HEK293T (cell line): ENCODE results near the gene MKKS.
A peak's percentile ranks its signal among the peaks of the same experiment; 100 is the strongest.

ENCODE experiments used
- CTCF ChIA-PET: fragments of 350-600 bp; formaldehyde crosslinking; extraction: SDS; loops from one replicate; lab custom pipeline; 2021; ENCODE audit warnings: antibody characterized with exemption, inconsistent platforms; lab: Yijun Ruan, JAX
- POLR2A ChIA-PET: fragments of 350-600 bp; formaldehyde crosslinking; extraction: SDS; loops from one replicate; lab custom pipeline; 2020; ENCODE audit warnings: antibody characterized with exemption, inconsistent platforms; lab: Yijun Ruan, JAX
- DNase-seq: peaks from one replicate; pipeline ENCODE4 v3.0.0; 2012; ENCODE audit warnings: mixed read lengths; ENCODE audit errors: extremely low spot score
- ARNT ChIP-seq: fragments of 450-650 bp; IDR thresholded peaks from 2 replicates; pipeline ENCODE4 v1.6.1; 2017; ENCODE audit warnings: mild to moderate bottlenecking
- BHLHE40 ChIP-seq: fragments of 450-650 bp; IDR thresholded peaks from 2 replicates; pipeline ENCODE4 v1.6.1; 2016; ENCODE audit warnings: mild to moderate bottlenecking, moderate library complexity, borderline replicate concordance
- CTBP1 ChIP-seq: fragments of 450-650 bp; IDR thresholded peaks from 2 replicates; pipeline ENCODE4 v1.6.1; 2016; ENCODE audit warnings: borderline replicate concordance
- ELF4 ChIP-seq: fragments of 450-650 bp; IDR thresholded peaks from 2 replicates; pipeline ENCODE4 v1.6.1; 2017; ENCODE audit warnings: antibody characterized with exemption
- FOXA1 ChIP-seq: fragments of 450-650 bp; IDR thresholded peaks from 2 replicates; pipeline ENCODE4 v1.6.1; 2016; ENCODE audit warnings: mild to moderate bottlenecking
- FOXK2 ChIP-seq: fragments of 450-650 bp; IDR thresholded peaks from 2 replicates; pipeline ENCODE4 v1.6.1; 2016; ENCODE audit warnings: mild to moderate bottlenecking
- FOXM1 ChIP-seq: fragments of 450-650 bp; IDR thresholded peaks from 2 replicates; pipeline ENCODE4 v1.6.1; 2017; ENCODE audit warnings: mild to moderate bottlenecking, borderline replicate concordance
- HDGF ChIP-seq: fragments of 450-650 bp; IDR thresholded peaks from 2 replicates; pipeline ENCODE4 v1.6.1; 2017; ENCODE audit warnings: antibody characterized with exemption, borderline replicate concordance
- L3MBTL2 ChIP-seq: fragments of 450-650 bp; conservative IDR thresholded peaks from 2 replicates; pipeline ENCODE4 v1.6.1; 2016; ENCODE audit warnings: mild to moderate bottlenecking
- LEF1 ChIP-seq: fragments of 450-650 bp; IDR thresholded peaks from 2 replicates; pipeline ENCODE4 v1.6.1; 2017; ENCODE audit warnings: mild to moderate bottlenecking, borderline replicate concordance
- NFRKB ChIP-seq: fragments of 450-650 bp; IDR thresholded peaks from 2 replicates; pipeline ENCODE4 v1.6.1; 2016; ENCODE audit warnings: mild to moderate bottlenecking, moderate library complexity
- SP1 ChIP-seq: fragments of 450-650 bp; IDR thresholded peaks from 2 replicates; pipeline ENCODE4 v1.6.1; 2017
- SUZ12 ChIP-seq: fragments of 450-650 bp; IDR thresholded peaks from 2 replicates; pipeline ENCODE4 v1.6.1; 2016; ENCODE audit warnings: mild to moderate bottlenecking
- TARDBP ChIP-seq: fragments of 450-650 bp; IDR thresholded peaks from 2 replicates; pipeline ENCODE4 v1.6.1; 2016
- ZNF384 ChIP-seq: fragments of 450-650 bp; IDR thresholded peaks from 2 replicates; pipeline ENCODE4 v1.6.1; 2016
- TF ChIP-seq, protein P1 (sequence below): fragments of 450-650 bp; IDR thresholded peaks from 2 replicates; pipeline ENCODE4 v1.6.1; 2016

The MKKS gene

GRCh38 chr20:10433623-10434466 is at the start of gene MKKS:
Gene MKKS (minus strand): TSS chr20:10434222. CDS start chr20:10413514, 20,708 bp downstream.
- peak; percentile 78 for DNase-seq
- ChIA-PET POLR2A (interaction anchor here (0.5 to 2.4 kb wide), 15 partner anchors 8 to 403 kb away, joined by 3 to 11 read pairs (median 3); no protein-coding TSS in a partner anchor), CTCF (interaction anchor here (0.6 kb wide), 1 partner anchor 170 kb away, joined by 4 read pairs; no protein-coding TSS in a partner anchor)
- TF ChIP-seq SUZ12 (no peak), FOXM1 (0 out of 2 replicates have a peak, but pooled peaks have one; percentile 8), L3MBTL2 (peak; percentile 96), ELF4 (no peak)

DNA sequence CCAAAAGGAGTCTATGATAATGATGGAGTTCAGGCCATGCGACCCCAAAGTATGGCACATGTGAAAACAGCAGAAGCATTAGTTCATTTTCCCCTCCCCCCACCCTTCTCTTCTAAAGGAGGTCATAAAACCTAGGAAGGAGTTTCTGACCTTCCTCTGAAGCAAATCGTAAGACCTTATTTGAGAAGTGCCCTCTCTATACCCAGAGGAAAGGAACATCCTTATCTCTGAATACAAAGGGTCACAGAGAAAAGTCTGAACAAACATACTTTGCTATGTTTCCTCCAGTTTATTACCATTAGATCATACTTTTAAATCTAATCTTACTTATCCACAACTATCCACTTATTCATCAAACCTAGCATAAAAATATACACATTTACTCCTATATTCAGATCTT is 49.7 kb upstream of the MKKS start:
- TF ChIP-seq SUZ12 (no peak), NFRKB (no peak), SP1 (no peak), FOXM1 (no peak), HDGF (no peak), CTBP1 (no peak), ZNF384 (no peak), TARDBP (no peak), ARNT (no peak), ELF4 (no peak), BHLHE40 (no peak), L3MBTL2 (no peak), FOXA1 (no peak), FOXK2 (no peak), LEF1 (no peak)
- TF ChIP-seq, protein P1, sequence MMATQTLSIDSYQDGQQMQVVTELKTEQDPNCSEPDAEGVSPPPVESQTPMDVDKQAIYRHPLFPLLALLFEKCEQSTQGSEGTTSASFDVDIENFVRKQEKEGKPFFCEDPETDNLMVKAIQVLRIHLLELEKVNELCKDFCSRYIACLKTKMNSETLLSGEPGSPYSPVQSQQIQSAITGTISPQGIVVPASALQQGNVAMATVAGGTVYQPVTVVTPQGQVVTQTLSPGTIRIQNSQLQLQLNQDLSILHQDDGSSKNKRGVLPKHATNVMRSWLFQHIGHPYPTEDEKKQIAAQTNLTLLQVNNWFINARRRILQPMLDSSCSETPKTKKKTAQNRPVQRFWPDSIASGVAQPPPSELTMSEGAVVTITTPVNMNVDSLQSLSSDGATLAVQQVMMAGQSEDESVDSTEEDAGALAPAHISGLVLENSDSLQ, result no peak
- ChIA-PET CTCF (no interaction called here), POLR2A (no interaction called here)
- no peak for DNase-seq

- CTCF ChIA-PET, result interaction anchor here (1.7 kb wide), 1 partner anchor 824 kb away, joined by 3 read pairs; no protein-coding TSS in a partner anchor
- DNase-seq, result no peak
- TF ChIP-seq ELF4 (no peak), FOXM1 (no peak), ZNF384 (no peak), FOXK2 (no peak), CTBP1 (no peak), ARNT (no peak), L3MBTL2 (no peak)
- POLR2A ChIA-PET, result no interaction called here
Measured at GRCh38 chr20:10481676-10482075, 47.7 kb upstream of the MKKS start.

DNA sequence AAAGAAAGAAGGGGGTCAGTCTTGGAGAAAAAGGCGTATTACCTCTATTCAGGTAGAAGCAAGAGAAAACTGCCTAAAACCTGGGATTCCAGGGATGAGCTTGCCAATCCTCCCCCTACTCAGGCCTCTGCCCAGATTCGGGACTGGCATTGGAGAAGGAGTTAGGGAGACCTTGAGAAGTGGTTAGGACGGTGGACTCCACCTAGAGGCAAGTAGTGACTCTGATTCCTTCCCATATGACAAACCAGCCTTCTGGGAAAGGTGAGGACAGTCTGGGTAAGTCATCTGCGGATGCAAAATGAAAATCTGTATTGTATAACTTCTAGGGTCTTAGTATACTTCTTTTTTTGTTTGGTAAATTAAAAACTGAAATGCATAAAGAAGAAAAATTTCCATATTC is 44.9 kb upstream of the MKKS start:
- CTCF ChIA-PET, result interaction anchor here (0.8 kb wide), 1 partner anchor 300 kb away, joined by 3 read pairs; no protein-coding TSS in a partner anchor
- no peak for DNase-seq
- TF ChIP-seq FOXK2 (no peak), L3MBTL2 (no peak), TARDBP (no peak)
- TF ChIP-seq, protein P1, result no peak
- POLR2A ChIA-PET, result no interaction called here

GRCh38 chr20:10478205-10478604 is 44.2 kb upstream of the MKKS start:
- CTCF ChIA-PET, result interaction anchor here (0.8 kb wide), 1 partner anchor 299 kb away, joined by 3 read pairs; no protein-coding TSS in a partner anchor
- POLR2A ChIA-PET, result no interaction called here
- TF ChIP-seq FOXM1 (no peak), SUZ12 (no peak), ELF4 (no peak), ZNF384 (no peak), NFRKB (no peak), ARNT (no peak), LEF1 (no peak), HDGF (no peak)
- DNase-seq, result no peak

DNA sequence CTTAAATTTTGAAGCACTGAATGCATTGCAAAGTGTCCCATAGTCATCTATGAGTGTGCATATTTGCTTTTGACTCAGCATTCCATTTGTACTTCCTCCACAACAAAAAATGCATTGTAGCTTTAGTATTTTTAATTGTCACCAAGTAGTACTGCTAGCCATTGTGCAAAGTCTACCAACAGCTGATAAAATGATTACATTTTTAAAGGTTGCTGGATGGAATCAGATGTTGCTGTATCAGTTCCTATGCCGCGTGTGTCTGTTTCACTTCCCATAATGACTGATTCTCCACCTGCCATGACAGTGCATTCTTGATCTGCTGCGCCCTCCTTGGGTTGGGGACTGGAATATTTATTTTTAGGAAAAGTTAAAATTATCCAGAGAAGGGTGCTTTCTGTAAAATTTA is 42.3 kb upstream of the MKKS start:
- no peak for DNase-seq
- CTCF ChIA-PET, result interaction anchor here (0.8 kb wide), 1 partner anchor 1100 kb away, joined by 3 read pairs; no protein-coding TSS in a partner anchor
- no peak for TF ChIP-seq TARDBP
- POLR2A ChIA-PET, result no interaction called here

DNA sequence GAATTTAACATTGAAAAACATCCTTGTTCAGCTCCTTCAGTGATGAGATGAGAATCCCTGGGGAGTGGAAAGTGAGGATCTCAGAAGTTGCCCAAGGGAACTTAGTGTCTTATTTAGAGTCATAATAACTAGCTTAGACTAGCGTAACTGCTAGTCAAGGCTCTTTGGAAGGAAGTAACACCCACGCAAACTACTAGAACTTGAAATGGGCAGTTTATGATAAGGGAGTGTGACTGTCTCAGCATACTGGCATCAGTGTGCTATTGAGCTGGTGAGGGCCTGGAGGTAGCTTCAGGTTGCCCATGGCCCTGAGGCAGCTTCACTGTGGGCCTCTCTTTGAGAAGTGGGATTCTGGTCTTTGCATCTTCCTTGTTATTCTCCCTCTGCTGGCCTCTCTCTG is 41.2 kb upstream of the MKKS start:
- ChIA-PET CTCF (no interaction called here), POLR2A (no interaction called here)
- no peak for DNase-seq
- no peak for TF ChIP-seq L3MBTL2
- no peak for TF ChIP-seq ELF4
- no peak for TF ChIP-seq BHLHE40
- TF ChIP-seq FOXM1, result no peak
- no peak for TF ChIP-seq NFRKB
